ENCODE results near the gene OR51B4. TPM values are rescaled to one million over a fixed set of nuclear protein-coding genes. Genes with fewer than 3 reads are reported as not detected.

OR51B4 gene
- total and polyA plus RNA-seq, 2 experiments from 2014 or later: not detected

DNA sequence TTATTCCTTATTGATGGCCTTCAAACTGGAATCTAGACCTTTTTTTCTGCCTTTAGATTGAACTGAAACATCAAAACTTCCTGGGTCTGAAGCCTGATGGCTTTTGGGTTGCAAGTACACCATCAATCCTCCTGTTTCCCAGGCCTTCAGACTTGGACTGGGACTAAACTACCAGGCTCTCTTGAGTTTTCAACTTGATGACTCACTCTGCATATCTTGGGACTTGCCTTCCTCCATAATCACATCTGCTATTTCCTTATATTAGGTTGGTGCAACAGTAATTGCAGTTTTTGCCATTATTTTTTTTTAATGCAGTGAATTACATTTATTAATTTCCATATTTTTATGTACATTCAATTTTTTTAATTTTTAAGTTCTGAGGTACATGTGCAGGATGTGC is 34.6 kb upstream of the OR51B4 start:
- Histone ChIP-seq H4K20me1 (replicated peaks; ENCODE audit: insufficient read depth) (no peaks in the 10 kb centered on the region), H3K27me3 (ENCODE audit: insufficient read depth) (no peaks in the 10 kb centered on the region), H3K4me1 (ENCODE audit: insufficient read depth) (no peaks in the 10 kb centered on the region), H3K4me2 (no peak overlapping the region), H3F3A (replicated peaks; ENCODE audit: low read depth) (no peaks in the 10 kb centered on the region), H3K27ac (ENCODE audit: low read depth) (no peak overlapping the region), H3K9me2 (ENCODE audit: insufficient read depth) (peaks cover 6% of the 10 kb centered on the region; the same call in 1 of the 2 replicates), H3K79me2 (replicated peaks; ENCODE audit: insufficient read depth) (no peaks in the 10 kb centered on the region), H3K4me3 (no peak overlapping the region), H3K36me3 (ENCODE audit: insufficient read depth) (no peaks in the 10 kb centered on the region), H2AFZ (no peak overlapping the region)
- H3K4me3 Mint-ChIP-seq: no peak overlapping the region
- no peak for DNase-seq (ENCODE audit: low spot score)
- no peaks in the 10 kb centered on the region; the same call in 2 of the 3 replicates for H3K9me3 Mint-ChIP-seq
- no peaks in the 10 kb centered on the region for H3K4me1 Mint-ChIP-seq
- no peaks in the 10 kb centered on the region for H3K27me3 Mint-ChIP-seq (ENCODE audit: insufficient read depth, low read depth, poor library complexity)
- no peak for TF ChIP-seq POLR2AphosphoS5 (IDR thresholded peaks at IDR 0.05; ENCODE audit: low read depth)
- TF ChIP-seq, protein P1, sequence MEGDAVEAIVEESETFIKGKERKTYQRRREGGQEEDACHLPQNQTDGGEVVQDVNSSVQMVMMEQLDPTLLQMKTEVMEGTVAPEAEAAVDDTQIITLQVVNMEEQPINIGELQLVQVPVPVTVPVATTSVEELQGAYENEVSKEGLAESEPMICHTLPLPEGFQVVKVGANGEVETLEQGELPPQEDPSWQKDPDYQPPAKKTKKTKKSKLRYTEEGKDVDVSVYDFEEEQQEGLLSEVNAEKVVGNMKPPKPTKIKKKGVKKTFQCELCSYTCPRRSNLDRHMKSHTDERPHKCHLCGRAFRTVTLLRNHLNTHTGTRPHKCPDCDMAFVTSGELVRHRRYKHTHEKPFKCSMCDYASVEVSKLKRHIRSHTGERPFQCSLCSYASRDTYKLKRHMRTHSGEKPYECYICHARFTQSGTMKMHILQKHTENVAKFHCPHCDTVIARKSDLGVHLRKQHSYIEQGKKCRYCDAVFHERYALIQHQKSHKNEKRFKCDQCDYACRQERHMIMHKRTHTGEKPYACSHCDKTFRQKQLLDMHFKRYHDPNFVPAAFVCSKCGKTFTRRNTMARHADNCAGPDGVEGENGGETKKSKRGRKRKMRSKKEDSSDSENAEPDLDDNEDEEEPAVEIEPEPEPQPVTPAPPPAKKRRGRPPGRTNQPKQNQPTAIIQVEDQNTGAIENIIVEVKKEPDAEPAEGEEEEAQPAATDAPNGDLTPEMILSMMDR (conservative IDR thresholded peaks at IDR 0.05; ENCODE audit: low read depth in 2 of 2): no peak
- no peak for TF ChIP-seq STAT1 (IDR thresholded peaks at IDR 0.05; ENCODE audit: unreplicated experiment)
- TF ChIP-seq ZNF331 (CRISPR knock-in tag; IDR thresholded peaks at IDR 0.05; ENCODE audit: low read depth): no peak
- TF ChIP-seq, protein P2, sequence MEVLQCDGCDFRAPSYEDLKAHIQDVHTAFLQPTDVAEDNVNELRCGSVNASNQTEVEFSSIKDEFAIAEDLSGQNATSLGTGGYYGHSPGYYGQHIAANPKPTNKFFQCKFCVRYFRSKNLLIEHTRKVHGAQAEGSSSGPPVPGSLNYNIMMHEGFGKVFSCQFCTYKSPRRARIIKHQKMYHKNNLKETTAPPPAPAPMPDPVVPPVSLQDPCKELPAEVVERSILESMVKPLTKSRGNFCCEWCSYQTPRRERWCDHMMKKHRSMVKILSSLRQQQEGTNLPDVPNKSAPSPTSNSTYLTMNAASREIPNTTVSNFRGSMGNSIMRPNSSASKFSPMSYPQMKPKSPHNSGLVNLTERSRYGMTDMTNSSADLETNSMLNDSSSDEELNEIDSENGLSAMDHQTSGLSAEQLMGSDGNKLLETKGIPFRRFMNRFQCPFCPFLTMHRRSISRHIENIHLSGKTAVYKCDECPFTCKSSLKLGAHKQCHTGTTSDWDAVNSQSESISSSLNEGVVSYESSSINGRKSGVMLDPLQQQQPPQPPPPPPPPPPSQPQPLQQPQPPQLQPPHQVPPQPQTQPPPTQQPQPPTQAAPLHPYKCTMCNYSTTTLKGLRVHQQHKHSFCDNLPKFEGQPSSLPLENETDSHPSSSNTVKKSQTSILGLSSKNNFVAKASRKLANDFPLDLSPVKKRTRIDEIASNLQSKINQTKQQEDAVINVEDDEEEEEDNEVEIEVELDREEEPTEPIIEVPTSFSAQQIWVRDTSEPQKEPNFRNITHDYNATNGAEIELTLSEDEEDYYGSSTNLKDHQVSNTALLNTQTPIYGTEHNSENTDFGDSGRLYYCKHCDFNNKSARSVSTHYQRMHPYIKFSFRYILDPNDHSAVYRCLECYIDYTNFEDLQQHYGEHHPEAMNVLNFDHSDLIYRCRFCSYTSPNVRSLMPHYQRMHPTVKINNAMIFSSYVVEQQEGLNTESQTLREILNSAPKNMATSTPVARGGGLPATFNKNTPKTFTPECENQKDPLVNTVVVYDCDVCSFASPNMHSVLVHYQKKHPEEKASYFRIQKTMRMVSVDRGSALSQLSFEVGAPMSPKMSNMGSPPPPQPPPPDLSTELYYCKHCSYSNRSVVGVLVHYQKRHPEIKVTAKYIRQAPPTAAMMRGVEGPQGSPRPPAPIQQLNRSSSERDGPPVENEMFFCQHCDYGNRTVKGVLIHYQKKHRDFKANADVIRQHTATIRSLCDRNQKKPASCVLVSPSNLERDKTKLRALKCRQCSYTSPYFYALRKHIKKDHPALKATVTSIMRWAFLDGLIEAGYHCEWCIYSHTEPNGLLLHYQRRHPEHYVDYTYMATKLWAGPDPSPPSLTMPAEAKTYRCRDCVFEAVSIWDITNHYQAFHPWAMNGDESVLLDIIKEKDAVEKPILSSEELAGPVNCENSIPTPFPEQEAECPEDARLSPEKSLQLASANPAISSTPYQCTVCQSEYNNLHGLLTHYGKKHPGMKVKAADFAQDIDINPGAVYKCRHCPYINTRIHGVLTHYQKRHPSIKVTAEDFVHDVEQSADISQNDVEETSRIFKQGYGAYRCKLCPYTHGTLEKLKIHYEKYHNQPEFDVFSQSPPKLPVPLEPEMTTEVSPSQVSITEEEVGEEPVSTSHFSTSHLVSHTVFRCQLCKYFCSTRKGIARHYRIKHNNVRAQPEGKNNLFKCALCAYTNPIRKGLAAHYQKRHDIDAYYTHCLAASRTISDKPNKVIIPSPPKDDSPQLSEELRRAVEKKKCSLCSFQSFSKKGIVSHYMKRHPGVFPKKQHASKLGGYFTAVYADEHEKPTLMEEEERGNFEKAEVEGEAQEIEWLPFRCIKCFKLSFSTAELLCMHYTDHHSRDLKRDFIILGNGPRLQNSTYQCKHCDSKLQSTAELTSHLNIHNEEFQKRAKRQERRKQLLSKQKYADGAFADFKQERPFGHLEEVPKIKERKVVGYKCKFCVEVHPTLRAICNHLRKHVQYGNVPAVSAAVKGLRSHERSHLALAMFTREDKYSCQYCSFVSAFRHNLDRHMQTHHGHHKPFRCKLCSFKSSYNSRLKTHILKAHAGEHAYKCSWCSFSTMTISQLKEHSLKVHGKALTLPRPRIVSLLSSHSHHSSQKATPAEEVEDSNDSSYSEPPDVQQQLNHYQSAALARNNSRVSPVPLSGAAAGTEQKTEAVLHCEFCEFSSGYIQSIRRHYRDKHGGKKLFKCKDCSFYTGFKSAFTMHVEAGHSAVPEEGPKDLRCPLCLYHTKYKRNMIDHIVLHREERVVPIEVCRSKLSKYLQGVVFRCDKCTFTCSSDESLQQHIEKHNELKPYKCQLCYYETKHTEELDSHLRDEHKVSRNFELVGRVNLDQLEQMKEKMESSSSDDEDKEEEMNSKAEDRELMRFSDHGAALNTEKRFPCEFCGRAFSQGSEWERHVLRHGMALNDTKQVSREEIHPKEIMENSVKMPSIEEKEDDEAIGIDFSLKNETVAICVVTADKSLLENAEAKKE (CRISPR knock-in tag; IDR thresholded peaks at IDR 0.05): no peak
- no peaks in the 10 kb centered on the region for H3K36me3 Mint-ChIP-seq (ENCODE audit: low read depth)
- H3K27ac Mint-ChIP-seq: no peak overlapping the region
- no peak for ATAC-seq
